KMS-11 (cell line): ENCODE data around the gene TRIP12.

ENCODE experiments used
- H2AFZ ChIP-seq: fragments of 200-600 bp; sonication (generic); 2 replicates; pipeline ENCODE4 v1.6.1; 2016; ENCODE audit warnings: antibody characterized with exemption, mixed run types, low read depth
- H3K27ac ChIP-seq: fragments of 200-600 bp; sonication (generic); 2 replicates; pipeline ENCODE4 v1.6.1; 2016; ENCODE audit warnings: mild to moderate bottlenecking, mixed run types
- H3K27me3 ChIP-seq: fragments of 200-600 bp; sonication (generic); 2 replicates; pipeline ENCODE4 v1.6.1; 2017; ENCODE audit warnings: mild to moderate bottlenecking, low read depth, mixed run types, moderate library complexity; ENCODE audit not compliant: insufficient read depth
- H3K36me3 ChIP-seq: fragments of 200-600 bp; sonication (generic); 2 replicates; pipeline ENCODE4 v1.6.1; 2017; ENCODE audit warnings: mild to moderate bottlenecking, mixed run types; ENCODE audit not compliant: insufficient read depth
- H3K4me1 ChIP-seq: fragments of 200-600 bp; sonication (generic); 2 replicates; pipeline ENCODE4 v1.6.1; 2016; ENCODE audit warnings: mild to moderate bottlenecking, low read depth, mixed run types; ENCODE audit not compliant: poor library complexity, severe bottlenecking
- H3K4me2 ChIP-seq: fragments of 200-600 bp; sonication (generic); 2 replicates; pipeline ENCODE4 v1.7.0; 2016; ENCODE audit warnings: mild to moderate bottlenecking, mixed run types
- H3K4me3 ChIP-seq: fragments of 200-600 bp; sonication (generic); IDR thresholded peaks from 2 replicates; pipeline ENCODE4 v1.6.1; 2017; ENCODE audit warnings: low read depth, low read length, mixed read lengths; ENCODE audit not compliant: insufficient read depth
- H3K79me2 ChIP-seq: fragments of 200-600 bp; sonication (generic); 2 replicates; pipeline ENCODE4 v1.6.1; 2016; ENCODE audit warnings: low read depth, mixed run types; ENCODE audit not compliant: insufficient read depth
- H3K9ac ChIP-seq: fragments of 200-600 bp; sonication (generic); 2 replicates; pipeline ENCODE4 v1.6.1; 2016; ENCODE audit warnings: mild to moderate bottlenecking, mixed run types
- H4K20me1 ChIP-seq: fragments of 200-600 bp; sonication (generic); 2 replicates; pipeline ENCODE4 v1.6.1; 2016; ENCODE audit warnings: mild to moderate bottlenecking, mixed run types; ENCODE audit not compliant: insufficient read depth
- TF ChIP-seq, protein P1 (sequence below): fragments of 200-600 bp; sonication (generic); conservative IDR thresholded peaks from 2 replicates; pipeline ENCODE4 v1.6.1; 2017; ENCODE audit warnings: low read depth, mild to moderate bottlenecking, antibody characterized with exemption, low read length, moderate library complexity, mixed read lengths

TRIP12 gene

DNA sequence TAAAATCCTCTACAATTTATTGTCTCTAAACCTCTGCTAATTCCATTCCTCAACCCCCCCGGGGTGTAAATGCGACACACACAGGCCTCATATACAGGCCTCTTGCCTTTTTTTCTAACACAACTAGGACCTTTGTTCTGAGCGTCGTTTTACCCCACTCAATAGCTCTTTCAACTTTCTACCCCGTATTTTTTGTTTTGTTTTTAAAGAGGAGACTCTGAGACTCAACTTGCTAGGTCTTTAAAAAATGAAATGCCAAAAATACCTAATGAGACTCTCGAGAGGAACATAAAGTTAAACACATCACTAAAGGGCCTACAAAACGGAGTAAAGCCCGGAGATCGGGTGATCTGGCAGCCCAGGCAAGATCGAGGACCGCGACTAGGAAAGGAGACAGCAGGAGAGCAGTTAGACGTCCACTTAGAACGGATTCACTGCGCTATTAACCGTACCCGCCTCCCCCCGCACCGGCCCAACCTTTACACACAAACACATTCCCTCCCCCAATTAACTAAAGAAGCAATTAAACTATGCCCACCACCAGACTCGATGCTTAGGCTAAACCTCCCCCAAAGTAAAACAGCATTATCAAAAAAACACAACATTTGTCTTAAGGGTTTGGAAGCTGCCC lies 1.7 kb downstream of the TRIP12 start:
- no peak overlapping the region for H3K9ac ChIP-seq
- H3K27ac ChIP-seq = no peak overlapping the region
- no peak overlapping the region for H3K4me3 ChIP-seq
- peak overlapping the region; percentile 47; the same call in 1 of the 2 replicates for H3K4me2 ChIP-seq
- no peaks in the 10 kb centered on the region for H3K27me3 ChIP-seq
- H2AFZ ChIP-seq = no peak overlapping the region
- H3K4me1 ChIP-seq = peaks cover 10% of the 10 kb centered on the region
- 0 out of 2 replicates have a peak, but pooled peaks cover 2% of the 10 kb centered on the region for H3K36me3 ChIP-seq
- H4K20me1 ChIP-seq = no peaks in the 10 kb centered on the region
- TF ChIP-seq, protein P1, sequence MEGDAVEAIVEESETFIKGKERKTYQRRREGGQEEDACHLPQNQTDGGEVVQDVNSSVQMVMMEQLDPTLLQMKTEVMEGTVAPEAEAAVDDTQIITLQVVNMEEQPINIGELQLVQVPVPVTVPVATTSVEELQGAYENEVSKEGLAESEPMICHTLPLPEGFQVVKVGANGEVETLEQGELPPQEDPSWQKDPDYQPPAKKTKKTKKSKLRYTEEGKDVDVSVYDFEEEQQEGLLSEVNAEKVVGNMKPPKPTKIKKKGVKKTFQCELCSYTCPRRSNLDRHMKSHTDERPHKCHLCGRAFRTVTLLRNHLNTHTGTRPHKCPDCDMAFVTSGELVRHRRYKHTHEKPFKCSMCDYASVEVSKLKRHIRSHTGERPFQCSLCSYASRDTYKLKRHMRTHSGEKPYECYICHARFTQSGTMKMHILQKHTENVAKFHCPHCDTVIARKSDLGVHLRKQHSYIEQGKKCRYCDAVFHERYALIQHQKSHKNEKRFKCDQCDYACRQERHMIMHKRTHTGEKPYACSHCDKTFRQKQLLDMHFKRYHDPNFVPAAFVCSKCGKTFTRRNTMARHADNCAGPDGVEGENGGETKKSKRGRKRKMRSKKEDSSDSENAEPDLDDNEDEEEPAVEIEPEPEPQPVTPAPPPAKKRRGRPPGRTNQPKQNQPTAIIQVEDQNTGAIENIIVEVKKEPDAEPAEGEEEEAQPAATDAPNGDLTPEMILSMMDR = no peak
- H3K79me2 ChIP-seq = peaks cover 50% of the 10 kb centered on the region

GRCh38 chr2:229917793-229918192 lies 4.0 kb downstream of the TRIP12 start:
- no peaks in the 10 kb centered on the region for H3K27me3 ChIP-seq
- H3K9ac ChIP-seq = no peak overlapping the region
- TF ChIP-seq, protein P1 = no peak
- H3K79me2 ChIP-seq = peaks cover 70% of the 10 kb centered on the region
- peaks cover 16% of the 10 kb centered on the region for H3K4me1 ChIP-seq
- H3K4me3 ChIP-seq = no peak overlapping the region
- no peak overlapping the region for H3K27ac ChIP-seq
- no peaks in the 10 kb centered on the region; the same call in 1 of the 2 replicates for H4K20me1 ChIP-seq
- H3K4me2 ChIP-seq = no peak overlapping the region
- no peak overlapping the region for H2AFZ ChIP-seq
- H3K36me3 ChIP-seq = 0 out of 2 replicates have a peak, but pooled peaks cover 2% of the 10 kb centered on the region

- Histone ChIP-seq H3K9ac (no peak overlapping the region), H3K4me3 (no peak overlapping the region), H4K20me1 (peaks cover 4% of the 10 kb centered on the region; the same call in 1 of the 2 replicates)
These were observed 7.6 kb downstream of the TRIP12 start for GRCh38 chr2:229914171-229914570.

DNA sequence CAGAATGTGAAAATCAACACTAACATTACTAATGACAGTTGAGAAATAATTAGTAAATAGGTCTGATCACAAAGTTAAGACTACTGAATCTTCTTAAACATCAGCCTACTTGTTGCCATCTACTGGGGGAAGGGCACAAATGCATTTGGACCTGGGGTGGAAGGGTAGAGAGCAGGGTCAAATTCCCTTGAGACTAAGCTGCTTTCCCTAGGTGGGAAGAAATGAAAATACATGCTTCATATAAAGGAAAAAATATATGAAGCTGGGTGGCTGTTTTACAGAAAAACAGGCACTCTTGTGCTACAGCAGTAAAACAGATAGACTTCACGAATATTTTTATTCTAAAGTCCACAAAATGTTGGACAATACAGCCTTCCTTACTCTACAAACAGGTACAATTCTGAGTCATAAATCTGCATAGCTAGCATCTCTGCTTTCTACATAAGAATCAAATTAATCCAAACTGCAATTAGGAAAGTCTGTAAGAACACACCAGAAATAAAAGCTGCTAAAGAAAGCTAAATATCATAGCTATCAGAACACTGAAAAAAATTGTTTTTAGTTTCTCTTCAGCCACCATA lies 10.9 kb downstream of the TRIP12 start:
- H3K79me2 ChIP-seq = peaks cover 47% of the 10 kb centered on the region
- H2AFZ ChIP-seq = no peak overlapping the region
- no peaks in the 10 kb centered on the region for H3K36me3 ChIP-seq
- H3K27ac ChIP-seq = no peak overlapping the region; the same call in 1 of the 2 replicates
- peaks cover 30% of the 10 kb centered on the region for H3K4me1 ChIP-seq
- no peaks in the 10 kb centered on the region for H3K27me3 ChIP-seq
- peaks cover 4% of the 10 kb centered on the region; the same call in 1 of the 2 replicates for H4K20me1 ChIP-seq
- no peak overlapping the region for H3K4me2 ChIP-seq
- H3K4me3 ChIP-seq = no peak overlapping the region
- H3K9ac ChIP-seq = no peak overlapping the region
- TF ChIP-seq, protein P1 = peak; percentile 49

More at GRCh38 chr2:229914171-229914570, 7.6 kb downstream of the TRIP12 start:
- Histone ChIP-seq H3K36me3 (0 out of 2 replicates have a peak, but pooled peaks cover 2% of the 10 kb centered on the region), H3K4me2 (no peak overlapping the region), H2AFZ (no peak overlapping the region), H3K27ac (no peak overlapping the region), H3K79me2 (peaks cover 63% of the 10 kb centered on the region), H3K4me1 (peaks cover 30% of the 10 kb centered on the region), H3K27me3 (no peaks in the 10 kb centered on the region)
- TF ChIP-seq, protein P1 = no peak
